Measurements from ENCODE around the gene SIX2. TPM values are rescaled to one million over a fixed set of nuclear protein-coding genes. Genes with fewer than 3 reads are reported as not detected.

SIX2 gene
- total and polyA plus RNA-seq, 2 of the 8 experiments (the other 6 are each of a cell fraction or from before 2014, with no cell fraction given): 0.47 to 1.0 TPM

DNA sequence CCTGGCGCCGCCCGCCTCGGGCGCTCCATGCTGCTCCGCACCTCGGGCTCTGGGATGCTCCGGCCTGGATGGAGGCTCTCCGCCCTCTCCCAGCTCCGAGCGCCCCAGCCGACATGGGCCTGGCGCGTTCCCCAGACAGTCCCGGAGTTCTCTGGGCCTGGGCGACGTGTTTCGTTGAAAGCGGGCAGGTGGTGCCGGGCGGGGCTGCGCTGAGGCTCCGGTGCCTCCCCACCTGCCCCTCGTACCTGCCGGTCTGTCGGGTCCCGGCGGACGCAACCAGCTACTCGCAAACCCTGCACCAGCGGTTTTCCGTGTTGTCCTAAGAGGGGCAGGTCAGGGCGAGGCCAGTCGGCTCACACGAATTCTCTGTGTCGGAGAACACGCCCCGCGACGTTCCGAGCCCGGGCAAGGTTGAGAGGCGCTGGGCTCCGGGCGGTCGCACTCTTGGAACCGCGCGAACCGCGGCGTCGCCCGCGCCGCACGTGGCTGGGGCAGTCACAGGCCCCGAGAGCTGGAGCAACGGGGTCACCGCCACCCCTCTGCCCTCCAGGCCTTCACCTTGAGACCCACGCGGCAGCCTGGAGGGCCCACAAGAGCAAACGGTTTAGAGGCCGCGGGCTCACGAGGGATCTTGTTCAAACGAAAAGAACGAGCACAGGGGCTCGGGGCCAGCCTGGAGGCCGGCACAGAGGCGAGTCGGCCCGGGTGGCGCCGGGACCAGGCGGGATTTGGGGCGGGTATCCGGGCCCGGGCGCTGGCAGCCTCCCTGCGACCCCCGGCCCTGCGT lies 4.2 kb upstream of the SIX2 start (continued):
- 0 out of 4 replicates have a peak, but pooled peaks of 1 of the 2 experiments have one; percentile 12 for TF ChIP-seq HDAC2 (IDR thresholded peaks at IDR 0.05; ENCODE audit: borderline replicate concordance in 1 of 2, low read depth in 2 of 2, low read length in 2 of 2)
- TF ChIP-seq, protein P1, sequence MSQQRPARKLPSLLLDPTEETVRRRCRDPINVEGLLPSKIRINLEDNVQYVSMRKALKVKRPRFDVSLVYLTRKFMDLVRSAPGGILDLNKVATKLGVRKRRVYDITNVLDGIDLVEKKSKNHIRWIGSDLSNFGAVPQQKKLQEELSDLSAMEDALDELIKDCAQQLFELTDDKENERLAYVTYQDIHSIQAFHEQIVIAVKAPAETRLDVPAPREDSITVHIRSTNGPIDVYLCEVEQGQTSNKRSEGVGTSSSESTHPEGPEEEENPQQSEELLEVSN (IDR thresholded peaks at IDR 0.05): peak; percentile 97
- TF ChIP-seq KDM5A (IDR thresholded peaks at IDR 0.05; ENCODE audit: low read length): no peak
- TF ChIP-seq MAX (IDR thresholded peaks at IDR 0.05): peak; percentile 96
- 0 out of 2 replicates have a peak, but pooled peaks have one; percentile 63 for TF ChIP-seq CBX8 (IDR thresholded peaks at IDR 0.05; ENCODE audit: borderline replicate concordance, low read depth, low read length)
- no peak for TF ChIP-seq NRF1 (IDR thresholded peaks at IDR 0.05; ENCODE audit: low read depth, low read length)
- TF ChIP-seq RBBP5 (IDR thresholded peaks at IDR 0.05; ENCODE audit: borderline replicate concordance, low read depth, low read length): peak; percentile 33; the same call in 1 of the 2 replicates
